SK-N-SH treated with all-trans-retinoic acid at 6 μM for 48 hours (cell line): ENCODE results near the gene ERP44.
A peak's percentile ranks its signal among the peaks of the same experiment; 100 is the strongest.

Source experiments
- ATAC-seq: fragments of 200-7000 bp; cut with Tn5 transposase; 3 replicates; pipeline ENCODE4 v1.9.1; 2020; ENCODE audit warnings: mild to moderate bottlenecking, moderate library complexity
- BACH2 ChIP-seq: fragments of 250-450 bp; sonication (Bioruptor Pico); IDR thresholded peaks from 2 replicates; pipeline ENCODE4 v1.9.0; 2021; ENCODE audit warnings: mild to moderate bottlenecking, borderline replicate concordance
- CSDC2 ChIP-seq: fragments of 250-450 bp; sonication (Bioruptor Pico); IDR thresholded peaks from 2 replicates; pipeline ENCODE4 v1.5.0; 2020; ENCODE audit warnings: mild to moderate bottlenecking, moderate library complexity
- CSRNP3 ChIP-seq: fragments of 250-450 bp; sonication (Bioruptor Pico); IDR thresholded peaks from 2 replicates; pipeline ENCODE4 v1.5.1; 2021; ENCODE audit warnings: mild to moderate bottlenecking, moderate library complexity
- ESRRG ChIP-seq: fragments of 250-450 bp; sonication (Bioruptor Pico); IDR thresholded peaks from 2 replicates; pipeline ENCODE4 v1.6.1; 2021; ENCODE audit warnings: mild to moderate bottlenecking
- ISL1 ChIP-seq: fragments of 250-450 bp; sonication (Bioruptor Pico); IDR thresholded peaks from 2 replicates; pipeline ENCODE4 v2.1.2; 2022; ENCODE audit warnings: mild to moderate bottlenecking, moderate library complexity
- OSR1 ChIP-seq: fragments of 250-450 bp; sonication (Bioruptor Pico); IDR thresholded peaks from 2 replicates; pipeline ENCODE4 v1.8.0; 2022; ENCODE audit warnings: moderate library complexity, mild to moderate bottlenecking, inconsistent platforms
- PATZ1 ChIP-seq: fragments of 250-450 bp; sonication (Bioruptor Pico); IDR thresholded peaks from 2 replicates; pipeline ENCODE4 v1.8.0; 2020; ENCODE audit warnings: mild to moderate bottlenecking, moderate library complexity, borderline replicate concordance
- PPARA ChIP-seq: fragments of 250-450 bp; sonication (Bioruptor Pico); IDR thresholded peaks from 2 replicates; pipeline ENCODE4 v1.5.0; 2020; ENCODE audit warnings: mild to moderate bottlenecking, borderline replicate concordance
- RARB ChIP-seq: fragments of 250-450 bp; sonication (Bioruptor Pico); IDR thresholded peaks from 2 replicates; pipeline ENCODE4 v1.8.0; 2021; ENCODE audit warnings: mild to moderate bottlenecking, moderate library complexity
- SNAI2 ChIP-seq: fragments of 250-450 bp; sonication (Bioruptor Pico); IDR thresholded peaks from 2 replicates; pipeline ENCODE4 v1.5.0; 2020; ENCODE audit warnings: mild to moderate bottlenecking, moderate library complexity
- TCF4 ChIP-seq: fragments of 250-450 bp; sonication (Bioruptor Pico); IDR thresholded peaks from 2 replicates; pipeline ENCODE4 v1.8.0; 2021; ENCODE audit warnings: mild to moderate bottlenecking, moderate library complexity, borderline replicate concordance
- TSHZ2 ChIP-seq: fragments of 250-450 bp; sonication (Bioruptor Pico); IDR thresholded peaks from 2 replicates; pipeline ENCODE4 v1.5.0; 2020; ENCODE audit warnings: mild to moderate bottlenecking, moderate library complexity
- ZC3H10 ChIP-seq: fragments of 250-450 bp; sonication (Bioruptor Pico); IDR thresholded peaks from 2 replicates; pipeline ENCODE4 v1.5.1; 2021; ENCODE audit warnings: mild to moderate bottlenecking, moderate library complexity
- ZFP3 ChIP-seq: fragments of 250-450 bp; sonication (Bioruptor Pico); IDR thresholded peaks from 2 replicates; pipeline ENCODE4 v1.5.0; 2020; ENCODE audit warnings: mild to moderate bottlenecking, moderate library complexity
- ZFP30 ChIP-seq: fragments of 450-650 bp; formaldehyde crosslinking; IDR thresholded peaks from 2 replicates; pipeline ENCODE4 v1.5.0; 2022; ENCODE audit warnings: mild to moderate bottlenecking, moderate library complexity
- ZNF565 ChIP-seq: fragments of 450-650 bp; formaldehyde crosslinking; conservative IDR thresholded peaks from 2 replicates; pipeline ENCODE4 v1.5.0; 2020; ENCODE audit warnings: low read depth, mild to moderate bottlenecking, moderate library complexity
- ZNF70 ChIP-seq: fragments of 450-650 bp; formaldehyde crosslinking; IDR thresholded peaks from 2 replicates; pipeline ENCODE4 v1.5.0; 2020; ENCODE audit warnings: mild to moderate bottlenecking, moderate library complexity
- TF ChIP-seq, protein P1 (sequence below): fragments of 250-450 bp; sonication (Bioruptor Pico); IDR thresholded peaks from 2 replicates; pipeline ENCODE4 v1.8.0; 2021; ENCODE audit warnings: low read depth, mild to moderate bottlenecking, moderate library complexity, borderline replicate concordance

Gene ERP44

GRCh38 chr9:100052375-100052774 lies 46.4 kb downstream of the ERP44 start:
- TF ChIP-seq ZFP3 (CRISPR knock-in tag) (no peak), CSDC2 (CRISPR knock-in tag) (no peak), ISL1 (peak; percentile 19; the same call in 1 of the 2 replicates)
- ATAC-seq, result no peak

DNA sequence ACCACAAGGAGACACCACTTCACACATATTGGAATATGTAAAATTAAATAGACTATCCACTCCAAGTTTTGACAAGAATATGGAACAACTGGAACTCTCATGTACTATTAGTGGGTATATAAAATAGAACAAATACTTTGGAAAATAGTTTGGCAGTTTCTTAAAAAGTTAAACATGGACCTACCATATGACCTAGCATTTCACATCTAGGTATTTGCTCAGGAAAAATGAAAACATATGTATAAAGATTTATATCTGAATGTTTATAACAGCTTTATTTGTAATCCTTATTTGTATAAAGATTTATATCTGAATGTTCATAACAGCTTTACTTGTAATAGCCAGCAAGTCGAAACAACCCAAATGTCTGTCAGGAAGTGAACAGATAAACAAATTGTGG lies 49.2 kb downstream of the ERP44 start:
- TF ChIP-seq TSHZ2 (CRISPR knock-in tag) (no peak), OSR1 (CRISPR knock-in tag) (no peak), ISL1 (no peak), RARB (CRISPR knock-in tag) (no peak), TCF4 (no peak)
- TF ChIP-seq, protein P1, sequence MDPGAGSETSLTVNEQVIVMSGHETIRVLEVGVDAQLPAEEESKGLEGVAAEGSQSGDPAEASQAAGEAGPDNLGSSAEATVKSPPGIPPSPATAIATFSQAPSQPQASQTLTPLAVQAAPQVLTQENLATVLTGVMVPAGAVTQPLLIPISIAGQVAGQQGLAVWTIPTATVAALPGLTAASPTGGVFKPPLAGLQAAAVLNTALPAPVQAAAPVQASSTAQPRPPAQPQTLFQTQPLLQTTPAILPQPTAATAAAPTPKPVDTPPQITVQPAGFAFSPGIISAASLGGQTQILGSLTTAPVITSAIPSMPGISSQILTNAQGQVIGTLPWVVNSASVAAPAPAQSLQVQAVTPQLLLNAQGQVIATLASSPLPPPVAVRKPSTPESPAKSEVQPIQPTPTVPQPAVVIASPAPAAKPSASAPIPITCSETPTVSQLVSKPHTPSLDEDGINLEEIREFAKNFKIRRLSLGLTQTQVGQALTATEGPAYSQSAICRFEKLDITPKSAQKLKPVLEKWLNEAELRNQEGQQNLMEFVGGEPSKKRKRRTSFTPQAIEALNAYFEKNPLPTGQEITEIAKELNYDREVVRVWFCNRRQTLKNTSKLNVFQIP (CRISPR knock-in tag), result no peak

GRCh38 chr9:100038472-100038871 lies 60.3 kb downstream of the ERP44 start:
- TF ChIP-seq CSRNP3 (CRISPR knock-in tag), result no peak
- no peak for TF ChIP-seq OSR1 (CRISPR knock-in tag)
- no peak for TF ChIP-seq SNAI2
- no peak for TF ChIP-seq TCF4
- TF ChIP-seq ESRRG (CRISPR knock-in tag), result no peak
- TF ChIP-seq ZFP30 (CRISPR knock-in tag), result no peak
- no peak for TF ChIP-seq RARB (CRISPR knock-in tag)
- TF ChIP-seq CSDC2 (CRISPR knock-in tag), result no peak
- TF ChIP-seq ZC3H10, result no peak
- TF ChIP-seq, protein P1 (CRISPR knock-in tag), result no peak
- TF ChIP-seq ZNF70 (CRISPR knock-in tag), result no peak
- no peak for TF ChIP-seq ZFP3 (CRISPR knock-in tag)
- TF ChIP-seq PATZ1 (CRISPR knock-in tag), result no peak
- no peak for TF ChIP-seq ISL1
- TF ChIP-seq, all 23 proteins: peak for 0
- ATAC-seq, result no peak

More for the DNA sequence above, 49.2 kb downstream of the ERP44 start:
- no peak for ATAC-seq

- ATAC-seq, result no peak
- TF ChIP-seq PATZ1 (CRISPR knock-in tag) (no peak), BACH2 (CRISPR knock-in tag) (no peak), CSRNP3 (CRISPR knock-in tag) (no peak), OSR1 (CRISPR knock-in tag) (no peak), CSDC2 (CRISPR knock-in tag) (no peak), TCF4 (no peak), ZNF70 (CRISPR knock-in tag) (no peak), ZFP30 (CRISPR knock-in tag) (no peak), ZC3H10 (no peak), ISL1 (no peak), RARB (CRISPR knock-in tag) (no peak), PPARA (no peak), ZNF565 (CRISPR knock-in tag) (no peak), SNAI2 (no peak)
- TF ChIP-seq, protein P1 (CRISPR knock-in tag), result no peak
Measured at GRCh38 chr9:100033877-100034551, 64.8 kb downstream of the ERP44 start.
